GM18861 (cell line): ENCODE results near the gene ZNF441.
A peak's percentile ranks its signal among the peaks of the same experiment; 100 is the strongest.
"Not testable (repeated sequence)": the region's sequence is repeated elsewhere in the genome, so short reads cannot be mapped to it uniquely, and the experiment has no call there.

Experiments
- ATAC-seq: cut with Tn5 transposase; IDR thresholded peaks from one replicate; pipeline ENCODE4 v1.9.1; 2021; ENCODE audit not compliant: unreplicated experiment

ZNF441 gene

GRCh38 chr19:11780431-11781020, 13.7 kb downstream of the ZNF441 start:
- ATAC-seq, result no peak

DNA sequence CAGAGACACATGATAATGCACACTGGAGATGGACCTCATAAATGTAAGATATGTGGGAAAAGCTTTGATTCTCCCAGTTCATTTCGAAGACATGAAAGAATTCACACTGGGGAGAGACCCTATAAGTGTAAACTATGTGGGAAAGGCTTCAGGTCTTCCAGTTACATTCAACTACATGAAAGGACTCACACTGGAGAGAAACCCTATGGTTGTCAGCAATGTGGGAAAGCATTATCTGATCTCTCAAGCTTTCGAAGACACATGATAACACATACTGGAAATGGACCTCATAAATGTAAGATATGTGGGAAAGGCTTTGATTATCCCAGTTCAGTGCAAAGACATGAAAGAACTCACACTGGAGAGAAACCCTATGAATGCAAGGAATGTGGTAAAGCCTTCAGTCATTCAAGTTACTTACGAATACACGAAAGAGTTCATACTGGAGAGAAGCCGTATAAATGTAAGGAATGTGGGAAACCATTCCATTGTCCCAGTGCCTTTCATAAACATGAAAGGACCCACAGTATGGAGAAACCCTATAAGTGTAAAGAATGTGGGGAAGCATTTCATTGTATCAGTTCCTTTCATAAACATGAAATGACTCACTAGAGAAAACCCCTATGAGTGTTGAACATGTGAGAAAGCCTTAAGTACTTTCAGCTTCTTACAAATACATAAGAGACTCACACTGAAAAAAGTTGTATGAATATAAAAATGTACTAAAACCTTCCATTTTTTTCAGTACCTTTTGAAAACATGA, 14.7 kb downstream of the ZNF441 start:
- no peak for ATAC-seq

- ATAC-seq, result no peak
These were observed 17.0 kb downstream of the ZNF441 start for GRCh38 chr19:11783767-11784166.

- no peak for ATAC-seq
These were observed 17.6 kb downstream of the ZNF441 start for GRCh38 chr19:11784356-11784755.

DNA sequence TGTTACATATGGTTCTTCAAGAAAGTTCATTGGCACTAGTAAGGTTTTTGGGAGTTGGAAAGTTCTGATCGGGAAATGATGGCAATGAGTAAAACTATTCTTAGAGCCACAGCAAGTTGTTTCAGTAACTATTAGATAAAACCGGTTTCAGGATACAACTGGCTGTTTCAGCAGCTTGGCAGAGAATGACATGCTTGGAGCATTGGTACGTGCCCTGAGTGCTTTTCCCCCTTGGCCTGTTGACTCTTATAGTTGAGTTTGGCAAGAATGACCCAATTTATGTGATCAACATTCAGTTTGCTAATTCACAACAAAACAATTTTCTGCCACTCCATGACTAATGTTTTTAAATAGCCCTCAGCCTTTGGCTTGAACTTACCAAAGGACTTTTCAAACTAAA, 20.7 kb downstream of the ZNF441 start:
- ATAC-seq, result no peak

- no peak for ATAC-seq
These were observed 26.1 kb downstream of the ZNF441 start for GRCh38 chr19:11792942-11793341.

DNA sequence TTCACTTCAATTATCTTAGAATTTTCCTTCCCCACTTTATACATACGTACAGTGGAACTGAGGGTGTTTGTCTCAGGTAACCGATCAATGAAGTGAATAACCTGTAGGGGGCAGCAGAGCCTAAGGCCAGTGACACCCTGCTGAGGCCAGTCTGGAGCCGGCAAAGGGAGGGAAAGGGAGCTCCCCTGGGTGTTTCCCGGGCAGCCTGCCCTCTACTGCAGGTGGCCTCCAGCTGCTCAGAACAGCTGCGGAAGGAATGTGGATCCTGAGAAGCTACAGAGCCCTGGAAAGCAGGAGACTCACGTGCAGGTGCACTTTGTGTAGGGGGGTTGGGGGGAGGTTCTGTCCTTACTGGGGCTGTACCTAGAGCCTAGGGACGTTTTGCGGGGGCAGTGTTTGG, 30.7 kb downstream of the ZNF441 start:
- ATAC-seq, result no peak

DNA sequence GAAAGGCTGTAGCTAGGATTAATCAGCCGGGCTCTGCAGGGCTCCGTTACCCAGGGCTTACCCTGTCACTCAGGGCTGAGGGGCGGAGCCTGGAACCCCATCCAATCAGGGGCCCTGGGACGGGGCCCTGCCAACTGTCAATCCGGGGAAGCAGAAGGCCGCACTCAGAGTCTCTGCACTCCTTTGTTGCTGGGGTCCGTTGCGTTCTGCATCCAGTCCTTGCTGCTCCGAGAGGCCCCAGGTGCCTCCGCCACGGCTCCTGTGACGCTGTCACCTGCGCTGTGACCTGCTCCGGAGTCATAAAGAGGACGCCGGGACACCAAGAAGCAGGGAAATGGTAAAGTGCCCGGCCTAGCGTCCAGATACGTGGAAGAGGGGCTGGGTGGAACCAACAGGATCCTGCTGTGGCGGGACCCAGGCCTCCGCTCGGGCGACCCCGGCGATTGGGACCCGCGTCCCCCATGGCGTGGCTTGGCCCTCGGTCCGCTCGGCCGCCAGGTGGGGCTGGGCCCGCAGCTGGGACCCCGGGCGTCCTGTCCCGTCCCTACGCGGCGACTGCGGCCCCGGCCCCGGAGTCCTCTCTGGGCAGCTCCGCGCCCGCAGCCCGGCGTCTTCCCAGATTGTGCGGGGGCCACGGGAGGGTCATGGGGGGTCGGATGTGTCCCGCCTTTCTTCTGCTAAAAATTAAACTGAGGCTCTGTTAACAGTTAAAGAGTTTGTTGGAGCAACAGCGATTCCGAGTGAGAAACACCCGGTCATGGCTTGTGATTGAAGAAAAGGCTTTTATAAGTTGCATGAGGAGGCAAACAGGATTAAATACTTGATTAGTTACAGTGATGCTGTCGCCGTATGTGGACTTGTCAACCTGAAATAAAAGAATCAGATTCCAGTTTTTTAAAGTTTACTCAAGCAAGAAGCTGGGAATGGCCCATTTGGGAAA, 31.9 kb downstream of the ZNF441 start, which contains the start of gene ZNF491:
ZNF491 (plus strand) TSS at position 133 of the 940 bp plus-strand sequence. CDS start 7,431 bp downstream, outside the sequence.
- ATAC-seq, result peak; percentile 89

DNA sequence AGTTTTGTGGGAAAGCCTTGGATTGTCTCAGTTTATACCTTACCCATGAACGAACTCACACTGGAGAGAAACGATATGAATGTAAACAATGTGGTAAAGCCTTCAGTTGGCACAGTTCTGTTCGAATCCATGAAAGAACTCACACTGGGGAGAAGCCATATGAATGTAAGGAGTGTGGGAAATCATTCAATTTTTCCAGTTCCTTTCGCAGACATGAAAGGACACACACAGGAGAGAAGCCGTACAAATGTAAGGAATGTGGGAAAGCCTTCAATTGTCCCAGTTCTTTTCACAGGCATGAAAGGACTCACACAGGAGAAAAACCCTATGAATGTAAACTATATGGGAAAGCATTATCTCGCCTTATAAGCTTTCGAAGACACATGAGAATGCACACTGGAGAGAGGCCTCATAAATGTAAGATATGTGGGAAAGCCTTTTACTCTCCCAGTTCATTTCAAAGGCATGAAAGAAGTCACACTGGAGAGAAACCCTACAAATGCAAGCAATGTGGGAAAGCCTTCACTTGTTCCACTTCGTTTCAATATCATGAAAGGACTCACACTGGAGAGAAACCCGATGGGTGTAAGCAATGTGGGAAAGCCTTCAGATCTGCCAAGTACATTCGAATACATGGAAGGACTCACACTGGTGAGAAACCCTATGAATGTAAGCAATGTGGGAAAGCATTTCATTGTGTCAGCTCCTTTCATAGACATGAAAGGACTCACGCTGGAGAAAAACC, 39.7 kb downstream of the ZNF441 start:
- no peak for ATAC-seq

DNA sequence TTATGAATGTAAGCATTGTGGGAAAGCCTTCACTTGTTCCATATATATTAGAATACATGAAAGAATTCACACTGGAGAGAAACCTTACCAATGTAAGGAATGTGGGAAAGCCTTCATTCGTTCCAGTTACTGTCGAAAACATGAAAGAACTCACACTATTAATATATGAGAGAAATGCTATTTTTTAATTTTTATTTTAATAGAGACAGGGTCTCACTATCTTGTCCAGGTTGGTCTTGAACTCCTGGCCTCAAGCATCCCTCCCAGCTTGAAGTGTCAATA, 40.2 kb downstream of the ZNF441 start:
- no peak for ATAC-seq

DNA sequence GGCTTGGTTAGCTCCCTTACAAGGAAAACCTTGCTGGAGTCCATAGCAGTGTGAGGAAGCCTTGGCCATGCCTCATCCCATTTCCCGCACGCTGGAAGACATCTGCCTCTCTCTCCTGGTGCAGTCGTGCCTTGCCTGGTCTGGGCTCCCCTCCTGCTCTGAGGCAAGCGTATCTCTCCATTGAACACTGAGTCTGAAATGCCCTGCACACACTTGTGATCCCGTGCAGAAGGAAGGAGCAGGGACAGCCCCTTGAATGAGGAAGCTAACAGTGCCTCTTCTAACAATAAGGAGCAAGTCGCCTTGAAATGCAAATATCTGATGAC, 46.9 kb downstream of the ZNF441 start:
- ATAC-seq, result peak; percentile 18

- peak; percentile 94 for ATAC-seq
These were observed 47.4 kb downstream of the ZNF441 start, which contains the start of gene ZNF440 for GRCh38 chr19:11814029-11814699. Gene ZNF440, plus strand, starts transcription at chr19:11814273. Its CDS starts 175 bp downstream, at chr19:11814448.

GRCh38 chr19:11814700-11815035, 47.9 kb downstream of the ZNF441 start:
- no peak for ATAC-seq

- ATAC-seq, result no peak
These were observed 54.8 kb downstream of the ZNF441 start for GRCh38 chr19:11821474-11822109.

DNA sequence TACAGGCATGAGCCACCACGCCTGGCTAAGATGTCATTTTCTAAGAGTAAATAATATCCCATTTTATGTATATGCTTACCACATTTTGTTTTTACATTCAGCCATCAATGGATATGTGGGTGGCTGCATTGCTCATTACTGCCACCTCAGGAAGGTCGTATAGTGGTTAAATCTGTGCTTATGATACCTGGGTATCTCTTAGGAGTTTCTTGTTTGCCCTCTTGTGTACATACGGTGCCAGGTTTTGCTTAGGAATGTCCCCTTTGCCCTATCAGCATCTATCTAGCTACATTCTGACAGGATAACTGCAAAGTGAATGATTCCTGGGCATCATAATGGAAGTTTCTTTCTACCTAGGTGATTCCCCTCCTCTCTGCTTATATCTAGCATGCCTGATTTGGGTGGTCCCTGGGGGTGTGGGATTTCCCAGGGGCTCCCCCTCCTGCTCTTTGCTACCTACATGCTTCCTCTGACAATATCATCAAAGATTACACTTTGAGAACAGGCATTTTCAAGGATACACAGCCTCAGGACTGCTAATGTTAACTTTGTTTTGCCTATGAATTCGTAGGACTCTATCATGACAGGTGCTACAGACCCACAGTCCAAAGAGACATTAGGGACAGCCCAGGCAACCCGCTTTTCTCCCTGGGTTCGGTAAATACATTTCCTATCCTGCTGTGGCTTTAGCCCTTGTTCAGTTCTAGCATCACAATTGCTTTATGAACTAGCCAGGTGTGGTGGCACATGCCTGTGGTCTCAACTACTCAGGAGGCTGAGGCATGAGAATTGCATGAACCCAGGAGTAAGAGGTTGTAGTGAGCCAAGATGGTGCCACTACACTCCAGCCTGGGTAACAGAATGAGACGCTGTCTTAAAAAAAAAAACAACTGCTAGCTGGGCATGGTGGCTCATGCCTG, 62.4 kb downstream of the ZNF441 start:
- ATAC-seq, result not testable (repeated sequence)

- no peak for ATAC-seq
These were observed 65.6 kb downstream of the ZNF441 start for GRCh38 chr19:11832253-11832912.

DNA sequence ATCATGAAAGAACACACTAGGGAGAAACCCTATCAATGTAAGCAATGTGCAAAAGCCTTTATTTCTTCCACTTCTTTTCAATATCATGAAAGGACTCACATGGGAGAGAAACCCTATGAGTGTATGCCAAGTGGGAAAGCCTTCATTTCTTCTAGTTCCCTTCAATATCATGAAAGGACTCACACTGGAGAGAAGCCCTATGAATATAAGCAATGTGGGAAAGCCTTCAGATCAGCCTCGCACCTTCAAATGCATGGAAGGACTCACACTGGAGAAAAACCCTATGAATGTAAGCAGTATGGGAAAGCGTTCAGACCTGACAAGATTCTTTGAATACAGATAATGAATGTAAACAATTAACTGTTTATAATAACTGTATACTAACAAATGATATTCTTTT, 66.7 kb downstream of the ZNF441 start:
- ATAC-seq, result no peak
